ENCODE data around the gene ZNF185.
"Not testable (repeated sequence)": the region's sequence is repeated elsewhere in the genome, so short reads cannot be mapped to it uniquely, and the experiment has no call there.

ZNF185 gene

GRCh38 chrX:152895724-152896420 is 2.0 kb upstream of the ZNF185 start:
- DNase-seq, result no peak

- no peak for DNase-seq
These were observed 1.4 kb upstream of the ZNF185 start for GRCh38 chrX:152896450-152896849.

GRCh38 chrX:152898442-152898841 is 575 bp downstream of the ZNF185 start:
- DNase-seq, result no peak

- no peak for DNase-seq
These were observed 1.4 kb downstream of the ZNF185 start for GRCh38 chrX:152899111-152899873.

GRCh38 chrX:152899874-152900719 is 2.2 kb downstream of the ZNF185 start:
- DNase-seq, result no peak

- no peak for DNase-seq
These were observed 3.1 kb downstream of the ZNF185 start for GRCh38 chrX:152900937-152901445.

GRCh38 chrX:152901816-152902501 is 4.1 kb downstream of the ZNF185 start:
- no peak for DNase-seq

- DNase-seq, result no peak
These were observed 4.6 kb downstream of the ZNF185 start for GRCh38 chrX:152902502-152902820.

GRCh38 chrX:152903589-152903988 is 5.7 kb downstream of the ZNF185 start:
- no peak for DNase-seq

GRCh38 chrX:152904151-152905080 is 6.5 kb downstream of the ZNF185 start:
- peak; percentile 17 for DNase-seq

GRCh38 chrX:152905081-152905420 is 7.2 kb downstream of the ZNF185 start:
- no peak for DNase-seq

GRCh38 chrX:152907084-152907651 is 9.3 kb downstream of the ZNF185 start:
- DNase-seq, result no peak

GRCh38 chrX:152908486-152908885 is 10.6 kb downstream of the ZNF185 start:
- DNase-seq, result no peak

GRCh38 chrX:152910018-152910417 is 12.2 kb downstream of the ZNF185 start:
- DNase-seq, result not testable (repeated sequence)

- DNase-seq, result no peak
These were observed 14.2 kb downstream of the ZNF185 start for GRCh38 chrX:152912106-152912505.

- DNase-seq, result no peak
These were observed 14.8 kb downstream of the ZNF185 start for GRCh38 chrX:152912641-152913040.

- no peak for DNase-seq
These were observed 15.5 kb downstream of the ZNF185 start for GRCh38 chrX:152913346-152913745.

- no peak for DNase-seq
These were observed 16.0 kb downstream of the ZNF185 start for GRCh38 chrX:152913910-152914309.

GRCh38 chrX:152915541-152916241 is 17.8 kb downstream of the ZNF185 start:
- DNase-seq, result no peak

GRCh38 chrX:152917656-152918579 is 20.1 kb downstream of the ZNF185 start:
- DNase-seq, result no peak
